ENCODE results near the gene OR10H1. TPM values are rescaled to one million over a fixed set of nuclear protein-coding genes. Genes with fewer than 3 reads are reported as not detected.

OR10H1 gene
- total RNA-seq, 1 experiment from 2014 or later: not detected

DNA sequence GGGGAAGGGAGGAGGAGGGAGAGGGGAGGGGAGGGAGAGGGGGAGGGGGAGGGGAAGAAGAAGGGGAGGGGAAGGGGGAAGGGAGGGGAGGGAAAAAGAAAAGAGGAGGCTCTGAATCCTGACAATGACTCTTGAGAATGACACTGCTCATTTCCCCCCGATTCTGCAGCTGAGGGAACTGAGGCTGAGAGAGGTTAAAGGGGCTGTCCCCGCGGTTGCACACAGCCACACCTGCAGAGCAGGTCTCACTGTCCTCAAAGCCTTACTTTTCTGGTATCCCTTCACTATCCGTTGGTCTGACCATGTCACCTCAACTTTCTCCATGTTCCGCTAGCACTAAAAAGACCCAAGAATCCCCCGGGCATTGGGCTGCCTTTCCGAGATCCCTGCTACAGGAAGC is 47.0 kb upstream of the OR10H1 start:
- POLR2A ChIA-PET: no interaction called here
- CTCF ChIA-PET: no interaction called here
- peaks cover 14% of the 10 kb centered on the region for H3K36me3 Mint-ChIP-seq
- H3K4me3 Mint-ChIP-seq: no peak overlapping the region
- no peak overlapping the region for H3K27ac Mint-ChIP-seq
- ATAC-seq (no peak), DNase-seq (ENCODE audit: low spot score) (no peak)
- H3K27me3 Mint-ChIP-seq (ENCODE audit: low read depth): no peaks in the 10 kb centered on the region; the same call in 1 of the 2 replicates
- TF ChIP-seq MYBL2 (CRISPR knock-in tag; IDR thresholded peaks at IDR 0.05) (no peak), TEAD4 (CRISPR knock-in tag; IDR thresholded peaks at IDR 0.05) (no peak), CREM (CRISPR knock-in tag; IDR thresholded peaks at IDR 0.05) (no peak), RELA (CRISPR knock-in tag; IDR thresholded peaks at IDR 0.05; ENCODE audit: borderline replicate concordance) (no peak), GABPB1 (CRISPR knock-in tag; IDR thresholded peaks at IDR 0.05) (no peak), NR2C2 (CRISPR knock-in tag; IDR thresholded peaks at IDR 0.05) (no peak), CBFB (CRISPR knock-in tag; IDR thresholded peaks at IDR 0.05; ENCODE audit: low read depth) (no peak), ZNF416 (CRISPR knock-in tag; IDR thresholded peaks at IDR 0.05) (no peak), MXD4 (CRISPR knock-in tag; IDR thresholded peaks at IDR 0.05; ENCODE audit: borderline replicate concordance) (no peak), SOX15 (CRISPR knock-in tag; IDR thresholded peaks at IDR 0.05) (no peak), OVOL2 (CRISPR knock-in tag; IDR thresholded peaks at IDR 0.05; ENCODE audit: borderline replicate concordance) (no peak)
- TF ChIP-seq, protein P1, sequence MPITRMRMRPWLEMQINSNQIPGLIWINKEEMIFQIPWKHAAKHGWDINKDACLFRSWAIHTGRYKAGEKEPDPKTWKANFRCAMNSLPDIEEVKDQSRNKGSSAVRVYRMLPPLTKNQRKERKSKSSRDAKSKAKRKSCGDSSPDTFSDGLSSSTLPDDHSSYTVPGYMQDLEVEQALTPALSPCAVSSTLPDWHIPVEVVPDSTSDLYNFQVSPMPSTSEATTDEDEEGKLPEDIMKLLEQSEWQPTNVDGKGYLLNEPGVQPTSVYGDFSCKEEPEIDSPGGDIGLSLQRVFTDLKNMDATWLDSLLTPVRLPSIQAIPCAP (CRISPR knock-in tag; IDR thresholded peaks at IDR 0.05): no peak
- TF ChIP-seq, protein P2, sequence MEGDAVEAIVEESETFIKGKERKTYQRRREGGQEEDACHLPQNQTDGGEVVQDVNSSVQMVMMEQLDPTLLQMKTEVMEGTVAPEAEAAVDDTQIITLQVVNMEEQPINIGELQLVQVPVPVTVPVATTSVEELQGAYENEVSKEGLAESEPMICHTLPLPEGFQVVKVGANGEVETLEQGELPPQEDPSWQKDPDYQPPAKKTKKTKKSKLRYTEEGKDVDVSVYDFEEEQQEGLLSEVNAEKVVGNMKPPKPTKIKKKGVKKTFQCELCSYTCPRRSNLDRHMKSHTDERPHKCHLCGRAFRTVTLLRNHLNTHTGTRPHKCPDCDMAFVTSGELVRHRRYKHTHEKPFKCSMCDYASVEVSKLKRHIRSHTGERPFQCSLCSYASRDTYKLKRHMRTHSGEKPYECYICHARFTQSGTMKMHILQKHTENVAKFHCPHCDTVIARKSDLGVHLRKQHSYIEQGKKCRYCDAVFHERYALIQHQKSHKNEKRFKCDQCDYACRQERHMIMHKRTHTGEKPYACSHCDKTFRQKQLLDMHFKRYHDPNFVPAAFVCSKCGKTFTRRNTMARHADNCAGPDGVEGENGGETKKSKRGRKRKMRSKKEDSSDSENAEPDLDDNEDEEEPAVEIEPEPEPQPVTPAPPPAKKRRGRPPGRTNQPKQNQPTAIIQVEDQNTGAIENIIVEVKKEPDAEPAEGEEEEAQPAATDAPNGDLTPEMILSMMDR (IDR thresholded peaks at IDR 0.05): no peak
- TF ChIP-seq, protein P3, sequence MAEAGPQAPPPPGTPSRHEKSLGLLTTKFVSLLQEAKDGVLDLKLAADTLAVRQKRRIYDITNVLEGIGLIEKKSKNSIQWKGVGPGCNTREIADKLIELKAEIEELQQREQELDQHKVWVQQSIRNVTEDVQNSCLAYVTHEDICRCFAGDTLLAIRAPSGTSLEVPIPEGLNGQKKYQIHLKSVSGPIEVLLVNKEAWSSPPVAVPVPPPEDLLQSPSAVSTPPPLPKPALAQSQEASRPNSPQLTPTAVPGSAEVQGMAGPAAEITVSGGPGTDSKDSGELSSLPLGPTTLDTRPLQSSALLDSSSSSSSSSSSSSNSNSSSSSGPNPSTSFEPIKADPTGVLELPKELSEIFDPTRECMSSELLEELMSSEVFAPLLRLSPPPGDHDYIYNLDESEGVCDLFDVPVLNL (CRISPR knock-in tag; IDR thresholded peaks at IDR 0.05; ENCODE audit: borderline replicate concordance, low read depth): no peak
- TF ChIP-seq, protein P4, sequence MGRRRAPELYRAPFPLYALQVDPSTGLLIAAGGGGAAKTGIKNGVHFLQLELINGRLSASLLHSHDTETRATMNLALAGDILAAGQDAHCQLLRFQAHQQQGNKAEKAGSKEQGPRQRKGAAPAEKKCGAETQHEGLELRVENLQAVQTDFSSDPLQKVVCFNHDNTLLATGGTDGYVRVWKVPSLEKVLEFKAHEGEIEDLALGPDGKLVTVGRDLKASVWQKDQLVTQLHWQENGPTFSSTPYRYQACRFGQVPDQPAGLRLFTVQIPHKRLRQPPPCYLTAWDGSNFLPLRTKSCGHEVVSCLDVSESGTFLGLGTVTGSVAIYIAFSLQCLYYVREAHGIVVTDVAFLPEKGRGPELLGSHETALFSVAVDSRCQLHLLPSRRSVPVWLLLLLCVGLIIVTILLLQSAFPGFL (CRISPR knock-in tag; IDR thresholded peaks at IDR 0.05; ENCODE audit: borderline replicate concordance): no peak
- TF ChIP-seq, protein P5, sequence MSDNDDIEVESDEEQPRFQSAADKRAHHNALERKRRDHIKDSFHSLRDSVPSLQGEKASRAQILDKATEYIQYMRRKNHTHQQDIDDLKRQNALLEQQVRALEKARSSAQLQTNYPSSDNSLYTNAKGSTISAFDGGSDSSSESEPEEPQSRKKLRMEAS (CRISPR knock-in tag; IDR thresholded peaks at IDR 0.05): no peak
- TF ChIP-seq, protein P6, sequence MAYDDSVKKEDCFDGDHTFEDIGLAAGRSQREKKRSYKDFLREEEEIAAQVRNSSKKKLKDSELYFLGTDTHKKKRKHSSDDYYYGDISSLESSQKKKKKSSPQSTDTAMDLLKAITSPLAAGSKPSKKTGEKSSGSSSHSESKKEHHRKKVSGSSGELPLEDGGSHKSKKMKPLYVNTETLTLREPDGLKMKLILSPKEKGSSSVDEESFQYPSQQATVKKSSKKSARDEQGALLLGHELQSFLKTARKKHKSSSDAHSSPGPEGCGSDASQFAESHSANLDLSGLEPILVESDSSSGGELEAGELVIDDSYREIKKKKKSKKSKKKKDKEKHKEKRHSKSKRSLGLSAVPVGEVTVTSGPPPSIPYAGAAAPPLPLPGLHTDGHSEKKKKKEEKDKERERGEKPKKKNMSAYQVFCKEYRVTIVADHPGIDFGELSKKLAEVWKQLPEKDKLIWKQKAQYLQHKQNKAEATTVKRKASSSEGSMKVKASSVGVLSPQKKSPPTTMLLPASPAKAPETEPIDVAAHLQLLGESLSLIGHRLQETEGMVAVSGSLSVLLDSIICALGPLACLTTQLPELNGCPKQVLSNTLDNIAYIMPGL (CRISPR knock-in tag; IDR thresholded peaks at IDR 0.05): no peak
- TF ChIP-seq, protein P7, sequence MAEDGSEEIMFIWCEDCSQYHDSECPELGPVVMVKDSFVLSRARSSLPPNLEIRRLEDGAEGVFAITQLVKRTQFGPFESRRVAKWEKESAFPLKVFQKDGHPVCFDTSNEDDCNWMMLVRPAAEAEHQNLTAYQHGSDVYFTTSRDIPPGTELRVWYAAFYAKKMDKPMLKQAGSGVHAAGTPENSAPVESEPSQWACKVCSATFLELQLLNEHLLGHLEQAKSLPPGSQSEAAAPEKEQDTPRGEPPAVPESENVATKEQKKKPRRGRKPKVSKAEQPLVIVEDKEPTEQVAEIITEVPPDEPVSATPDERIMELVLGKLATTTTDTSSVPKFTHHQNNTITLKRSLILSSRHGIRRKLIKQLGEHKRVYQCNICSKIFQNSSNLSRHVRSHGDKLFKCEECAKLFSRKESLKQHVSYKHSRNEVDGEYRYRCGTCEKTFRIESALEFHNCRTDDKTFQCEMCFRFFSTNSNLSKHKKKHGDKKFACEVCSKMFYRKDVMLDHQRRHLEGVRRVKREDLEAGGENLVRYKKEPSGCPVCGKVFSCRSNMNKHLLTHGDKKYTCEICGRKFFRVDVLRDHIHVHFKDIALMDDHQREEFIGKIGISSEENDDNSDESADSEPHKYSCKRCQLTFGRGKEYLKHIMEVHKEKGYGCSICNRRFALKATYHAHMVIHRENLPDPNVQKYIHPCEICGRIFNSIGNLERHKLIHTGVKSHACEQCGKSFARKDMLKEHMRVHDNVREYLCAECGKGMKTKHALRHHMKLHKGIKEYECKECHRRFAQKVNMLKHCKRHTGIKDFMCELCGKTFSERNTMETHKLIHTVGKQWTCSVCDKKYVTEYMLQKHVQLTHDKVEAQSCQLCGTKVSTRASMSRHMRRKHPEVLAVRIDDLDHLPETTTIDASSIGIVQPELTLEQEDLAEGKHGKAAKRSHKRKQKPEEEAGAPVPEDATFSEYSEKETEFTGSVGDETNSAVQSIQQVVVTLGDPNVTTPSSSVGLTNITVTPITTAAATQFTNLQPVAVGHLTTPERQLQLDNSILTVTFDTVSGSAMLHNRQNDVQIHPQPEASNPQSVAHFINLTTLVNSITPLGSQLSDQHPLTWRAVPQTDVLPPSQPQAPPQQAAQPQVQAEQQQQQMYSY (CRISPR knock-in tag; IDR thresholded peaks at IDR 0.05): no peak
- TF ChIP-seq, protein P8, sequence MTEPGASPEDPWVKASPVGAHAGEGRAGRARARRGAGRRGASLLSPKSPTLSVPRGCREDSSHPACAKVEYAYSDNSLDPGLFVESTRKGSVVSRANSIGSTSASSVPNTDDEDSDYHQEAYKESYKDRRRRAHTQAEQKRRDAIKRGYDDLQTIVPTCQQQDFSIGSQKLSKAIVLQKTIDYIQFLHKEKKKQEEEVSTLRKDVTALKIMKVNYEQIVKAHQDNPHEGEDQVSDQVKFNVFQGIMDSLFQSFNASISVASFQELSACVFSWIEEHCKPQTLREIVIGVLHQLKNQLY (CRISPR knock-in tag; IDR thresholded peaks at IDR 0.05): no peak
- peaks cover 24% of the 10 kb centered on the region for H3K9me3 Mint-ChIP-seq
- no peaks in the 10 kb centered on the region for H3K4me1 Mint-ChIP-seq
